ENCODE measurements around the gene TALDO1.

The TALDO1 gene

GRCh38 chr11:704781-705645 is 42.3 kb upstream of the TALDO1 start:
- peaks cover 50 to 57% of the 10 kb centered on the region in 2 donors for H3K4me1 ChIP-seq (ENCODE audit: control insufficient read depth in 1 of 2, insufficient read depth in 2 of 2, low read length in 2 of 2)
- peak overlapping the region; percentile 72 to 77 for H3K9ac ChIP-seq (ENCODE audit: low read depth in 1 of 2, low read length in 2 of 2)
- H3K27me3 ChIP-seq (ENCODE audit: control insufficient read depth in 1 of 2, insufficient read depth in 2 of 2, low read length in 2 of 2): peaks cover 3 to 11% of the 10 kb centered on the region in 2 donors
- peak overlapping the region; percentile 89 for H3K27ac ChIP-seq (ENCODE audit: low read depth, low read length)
- peaks cover 1 to 27% of the 10 kb centered on the region in 2 donors for H3K36me3 ChIP-seq (ENCODE audit: control insufficient read depth in 1 of 2, insufficient read depth in 2 of 2, low read length in 2 of 2)
- peak overlapping the region; percentile 53 to 62 for H3K4me3 ChIP-seq (ENCODE audit: low read depth in 1 of 2, low read length in 2 of 2)
- H3K9me3 ChIP-seq (ENCODE audit: control insufficient read depth in 1 of 2, low read length in 2 of 2): no peaks in the 10 kb centered on the region

DNA sequence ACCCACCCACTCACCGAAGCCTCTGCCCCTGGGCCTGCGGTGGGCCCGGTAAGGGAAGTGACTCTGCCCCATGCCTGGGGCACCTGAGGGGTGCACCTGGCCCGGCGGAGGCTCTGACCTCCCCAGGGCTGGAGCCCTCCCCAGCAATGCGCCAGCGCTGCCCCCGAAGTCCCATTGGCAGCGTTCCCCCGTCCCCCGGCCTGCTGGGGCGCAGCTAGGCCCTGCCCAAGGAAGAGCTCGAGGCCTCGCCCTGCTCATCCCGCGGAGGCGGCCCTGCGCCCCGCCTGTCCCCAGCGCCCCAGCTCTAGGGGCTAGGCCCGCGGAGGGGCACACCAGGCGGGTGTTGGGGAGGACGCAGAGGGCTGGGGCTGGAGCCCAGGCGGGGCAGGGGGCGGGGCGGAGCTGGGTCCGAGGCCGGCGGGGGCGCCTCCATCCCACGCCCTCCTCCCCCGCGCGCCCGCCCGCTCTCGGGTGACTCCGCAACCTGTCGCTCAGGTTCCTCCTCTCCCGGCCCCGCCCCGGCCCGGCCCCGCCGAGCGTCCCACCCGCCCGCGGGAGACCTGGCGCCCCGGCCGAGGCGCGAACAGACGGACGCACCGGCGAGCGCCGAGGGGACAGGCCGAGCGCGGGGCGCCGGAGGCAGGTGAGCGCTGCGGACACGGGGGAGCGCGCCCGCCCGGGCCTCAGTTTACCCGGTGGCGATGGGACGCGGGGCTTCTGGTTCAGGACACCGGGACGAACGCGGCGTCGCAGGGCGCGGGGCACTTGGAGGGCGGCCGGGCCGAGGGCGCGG is 41.4 kb upstream of the TALDO1 start, which contains the start of gene EPS8L2:
EPS8L2 (plus strand) TSS at position 586 of the 793 bp plus-strand sequence. CDS start 3,177 bp downstream, outside the sequence.
- Histone ChIP-seq H3K27me3 (ENCODE audit: control insufficient read depth in 1 of 2, insufficient read depth in 2 of 2, low read length in 2 of 2) (peaks cover 4 to 11% of the 10 kb centered on the region in 2 donors), H3K4me1 (ENCODE audit: control insufficient read depth in 1 of 2, insufficient read depth in 2 of 2, low read length in 2 of 2) (peaks cover 54 to 64% of the 10 kb centered on the region in 2 donors), H3K9ac (ENCODE audit: low read depth in 1 of 2, low read length in 2 of 2) (peak within 1 kb of the TSS; percentile 74 to 94), H3K27ac (ENCODE audit: low read depth, low read length) (peak within 1 kb of the TSS; percentile 89), H3K9me3 (ENCODE audit: control insufficient read depth in 1 of 2, low read length in 2 of 2) (no peaks in the 10 kb centered on the region), H3K4me3 (ENCODE audit: low read depth in 1 of 2, low read length in 2 of 2) (peak within 1 kb of the TSS; percentile 78 to 85), H3K36me3 (ENCODE audit: control insufficient read depth in 1 of 2, insufficient read depth in 2 of 2, low read length in 2 of 2) (peaks cover 0 to 21% of the 10 kb centered on the region in 2 donors)

DNA sequence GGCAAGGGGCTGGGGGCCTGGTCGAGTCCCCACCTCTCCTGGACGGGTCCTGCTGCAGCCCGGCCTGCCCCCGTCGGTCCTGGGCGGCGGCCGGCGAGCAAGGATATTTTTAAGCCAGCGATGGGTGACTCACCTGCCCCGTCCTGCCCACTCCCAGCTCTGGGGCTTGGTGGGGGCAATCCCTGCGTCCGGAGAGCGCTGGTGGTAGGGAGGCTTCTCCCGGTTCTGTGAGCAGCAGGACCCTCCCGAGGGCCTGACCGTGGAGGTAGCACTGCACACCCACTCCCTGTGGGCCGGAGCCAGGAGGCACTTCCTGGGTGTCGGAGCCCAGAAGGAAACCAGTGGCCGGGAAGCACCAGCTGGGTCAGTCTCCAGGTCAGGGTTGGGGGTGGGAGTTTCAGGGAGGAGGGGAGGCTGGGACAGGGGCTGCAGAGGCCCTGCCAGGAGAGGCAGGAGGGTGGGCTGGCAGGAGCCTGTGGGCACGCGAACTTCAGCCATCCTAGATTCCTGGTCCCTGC is 40.8 kb upstream of the TALDO1 start:
- Histone ChIP-seq H3K9ac (ENCODE audit: low read depth in 1 of 2, low read length in 2 of 2) (peak overlapping the region; percentile 74 to 94), H3K27me3 (ENCODE audit: control insufficient read depth in 1 of 2, insufficient read depth in 2 of 2, low read length in 2 of 2) (peaks cover 4 to 11% of the 10 kb centered on the region in 2 donors), H3K27ac (ENCODE audit: low read depth, low read length) (peak overlapping the region; percentile 80), H3K4me3 (ENCODE audit: low read depth in 1 of 2, low read length in 2 of 2) (peak overlapping the region; percentile 78 to 85), H3K9me3 (ENCODE audit: control insufficient read depth in 1 of 2, low read length in 2 of 2) (no peaks in the 10 kb centered on the region), H3K4me1 (ENCODE audit: control insufficient read depth in 1 of 2, insufficient read depth in 2 of 2, low read length in 2 of 2) (peaks cover 54 to 64% of the 10 kb centered on the region in 2 donors), H3K36me3 (ENCODE audit: control insufficient read depth in 1 of 2, insufficient read depth in 2 of 2, low read length in 2 of 2) (peaks cover 0 to 21% of the 10 kb centered on the region in 2 donors)

DNA sequence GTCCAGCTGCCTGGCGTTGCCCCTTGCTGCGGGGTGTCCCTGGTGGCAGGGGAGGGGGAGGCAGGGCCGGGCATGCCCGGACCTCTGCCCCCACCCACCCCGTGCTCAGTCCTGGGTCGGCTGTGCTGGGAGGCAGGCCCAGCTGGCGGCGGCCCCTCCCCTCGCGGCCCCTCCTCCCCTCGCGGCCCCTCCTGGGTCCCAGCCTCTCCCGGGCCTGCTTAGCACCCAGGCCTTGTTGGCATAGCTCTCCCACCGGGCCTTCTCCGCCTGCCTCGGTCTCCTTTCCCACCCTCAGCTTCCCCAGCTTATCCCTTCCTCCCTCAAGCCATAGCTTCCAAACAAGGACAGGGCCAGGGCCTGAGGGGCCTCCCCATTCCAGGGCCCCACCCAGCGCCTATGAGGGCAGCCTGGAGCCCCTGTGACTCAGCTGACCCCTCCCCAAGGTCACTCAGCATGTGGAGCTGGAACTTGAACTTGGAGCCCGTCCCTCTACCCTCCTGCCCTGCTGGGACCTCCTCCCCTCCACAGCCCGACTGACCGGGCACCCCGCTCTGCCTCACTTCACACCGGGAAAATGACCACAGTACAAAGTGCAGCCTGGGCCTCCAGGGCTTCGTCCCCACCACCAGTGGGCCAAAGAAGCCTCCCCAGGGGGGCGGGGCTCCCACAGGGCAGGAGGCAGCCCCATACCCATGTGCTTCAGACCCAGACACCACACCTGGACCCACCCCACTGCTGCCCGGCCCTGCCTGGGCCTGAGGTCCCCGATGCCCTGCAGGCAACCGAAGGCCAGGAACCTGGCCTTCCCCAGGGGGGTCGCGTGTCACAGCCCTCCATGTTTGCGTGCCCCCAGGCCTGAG is 40.1 kb upstream of the TALDO1 start:
- H3K27ac ChIP-seq (ENCODE audit: low read depth, low read length): peak overlapping the region; percentile 80
- H3K36me3 ChIP-seq (ENCODE audit: control insufficient read depth in 1 of 2, insufficient read depth in 2 of 2, low read length in 2 of 2): peaks cover 0 to 16% of the 10 kb centered on the region in 2 donors
- no peaks in the 10 kb centered on the region for H3K9me3 ChIP-seq (ENCODE audit: control insufficient read depth in 1 of 2, low read length in 2 of 2)
- H3K4me1 ChIP-seq (ENCODE audit: control insufficient read depth in 1 of 2, insufficient read depth in 2 of 2, low read length in 2 of 2): peaks cover 54 to 64% of the 10 kb centered on the region in 2 donors
- peak overlapping the region; percentile 78 to 85 for H3K4me3 ChIP-seq (ENCODE audit: low read depth in 1 of 2, low read length in 2 of 2)
- H3K9ac ChIP-seq (ENCODE audit: low read depth in 1 of 2, low read length in 2 of 2): peak overlapping the region; percentile 74 to 94
- H3K27me3 ChIP-seq (ENCODE audit: control insufficient read depth in 1 of 2, insufficient read depth in 2 of 2, low read length in 2 of 2): peaks cover 4 to 11% of the 10 kb centered on the region in 2 donors

- Histone ChIP-seq H3K9me3 (ENCODE audit: control insufficient read depth in 1 of 2, low read length in 2 of 2) (no peaks in the 10 kb centered on the region), H3K27me3 (ENCODE audit: control insufficient read depth in 1 of 2, insufficient read depth in 2 of 2, low read length in 2 of 2) (peaks cover 4 to 11% of the 10 kb centered on the region in 2 donors), H3K4me1 (ENCODE audit: control insufficient read depth in 1 of 2, insufficient read depth in 2 of 2, low read length in 2 of 2) (peaks cover 53 to 67% of the 10 kb centered on the region in 2 donors), H3K9ac (ENCODE audit: low read depth in 1 of 2, low read length in 2 of 2) (peak overlapping the region; percentile 35 to 94), H3K27ac (ENCODE audit: low read depth, low read length) (peak overlapping the region; percentile 80), H3K36me3 (ENCODE audit: control insufficient read depth in 1 of 2, insufficient read depth in 2 of 2, low read length in 2 of 2) (peaks cover 0 to 10% of the 10 kb centered on the region in 2 donors), H3K4me3 (ENCODE audit: low read depth in 1 of 2, low read length in 2 of 2) (peak overlapping the region; percentile 78 to 85)
Observed at GRCh38 chr11:707817-708420, 39.3 kb upstream of the TALDO1 start.

GRCh38 chr11:708511-708910 is 38.8 kb upstream of the TALDO1 start:
- Histone ChIP-seq H3K4me1 (ENCODE audit: control insufficient read depth in 1 of 2, insufficient read depth in 2 of 2, low read length in 2 of 2) (peaks cover 50 to 66% of the 10 kb centered on the region in 2 donors), H3K27me3 (ENCODE audit: control insufficient read depth in 1 of 2, insufficient read depth in 2 of 2, low read length in 2 of 2) (peaks cover 4 to 11% of the 10 kb centered on the region in 2 donors), H3K27ac (ENCODE audit: low read depth, low read length) (peak overlapping the region; percentile 42), H3K36me3 (ENCODE audit: control insufficient read depth in 1 of 2, insufficient read depth in 2 of 2, low read length in 2 of 2) (peaks cover 0 to 4% of the 10 kb centered on the region in 2 donors), H3K9ac (ENCODE audit: low read depth in 1 of 2, low read length in 2 of 2) (peak overlapping the region; percentile 35 to 94), H3K4me3 (ENCODE audit: low read depth in 1 of 2, low read length in 2 of 2) (peak overlapping the region; percentile 78 to 85), H3K9me3 (ENCODE audit: control insufficient read depth in 1 of 2, low read length in 2 of 2) (no peaks in the 10 kb centered on the region)

DNA sequence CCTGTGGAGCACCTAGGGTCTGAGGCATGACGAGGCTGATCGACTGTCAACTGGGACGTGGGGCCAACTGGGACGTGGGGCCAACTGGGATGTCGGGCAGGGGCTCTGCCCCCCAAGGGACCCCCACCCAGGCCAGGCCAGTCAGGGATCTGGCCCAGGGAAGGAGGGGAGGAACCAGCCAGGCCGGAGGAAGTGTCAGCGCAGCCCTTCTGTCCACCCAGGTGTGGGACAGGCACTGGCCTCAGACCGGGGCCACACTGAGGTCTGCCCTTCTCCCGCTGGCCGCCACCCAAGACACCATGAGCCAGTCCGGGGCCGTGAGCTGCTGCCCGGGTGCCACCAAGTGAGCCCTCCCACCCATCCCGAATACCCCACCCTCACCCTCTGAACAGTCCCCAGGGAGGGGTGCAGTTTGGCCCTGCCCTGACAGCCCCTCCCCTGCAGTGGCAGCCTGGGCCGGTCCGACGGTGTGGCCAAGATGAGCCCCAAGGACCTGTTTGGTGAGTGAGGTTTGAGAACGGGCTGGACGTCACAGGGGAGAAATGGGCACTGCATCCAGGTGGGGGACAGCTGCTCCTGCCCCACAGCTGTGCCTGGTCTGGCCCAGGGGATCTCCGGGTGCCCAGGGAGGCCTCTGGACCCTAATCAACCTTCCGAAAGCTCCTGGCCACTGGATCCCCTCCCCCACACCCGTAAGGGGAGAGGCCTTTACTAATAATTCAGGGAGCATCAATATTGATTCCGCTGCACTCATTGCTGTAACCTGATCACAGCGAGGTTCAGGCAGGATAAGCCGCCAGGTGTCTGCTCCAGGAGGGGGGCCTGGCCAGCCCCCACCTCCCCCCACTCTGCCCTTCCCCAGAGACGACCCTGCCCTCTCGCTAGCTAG is 37.9 kb upstream of the TALDO1 start:
- no peaks in the 10 kb centered on the region for H3K36me3 ChIP-seq (ENCODE audit: control insufficient read depth in 1 of 2, insufficient read depth in 2 of 2, low read length in 2 of 2)
- H3K4me1 ChIP-seq (ENCODE audit: control insufficient read depth in 1 of 2, insufficient read depth in 2 of 2, low read length in 2 of 2): peaks cover 42 to 57% of the 10 kb centered on the region in 2 donors
- no peak overlapping the region for H3K9ac ChIP-seq (ENCODE audit: low read depth in 1 of 2, low read length in 2 of 2)
- peaks cover 4 to 11% of the 10 kb centered on the region in 2 donors for H3K27me3 ChIP-seq (ENCODE audit: control insufficient read depth in 1 of 2, insufficient read depth in 2 of 2, low read length in 2 of 2)
- H3K27ac ChIP-seq (ENCODE audit: low read depth, low read length): peak overlapping the region; percentile 59
- H3K9me3 ChIP-seq (ENCODE audit: control insufficient read depth in 1 of 2, low read length in 2 of 2): no peaks in the 10 kb centered on the region
- H3K4me3 ChIP-seq (ENCODE audit: low read depth in 1 of 2, low read length in 2 of 2): peak overlapping the region in 1 of 2 donors; percentile 19

GRCh38 chr11:714436-714835 is 32.8 kb upstream of the TALDO1 start:
- no peaks in the 10 kb centered on the region for H3K9me3 ChIP-seq (ENCODE audit: control insufficient read depth in 1 of 2, low read length in 2 of 2)
- no peak overlapping the region for H3K27ac ChIP-seq (ENCODE audit: low read depth, low read length)
- H3K27me3 ChIP-seq (ENCODE audit: control insufficient read depth in 1 of 2, insufficient read depth in 2 of 2, low read length in 2 of 2): peaks cover 0 to 4% of the 10 kb centered on the region in 2 donors
- H3K36me3 ChIP-seq (ENCODE audit: control insufficient read depth in 1 of 2, insufficient read depth in 2 of 2, low read length in 2 of 2): no peaks in the 10 kb centered on the region
- no peak overlapping the region for H3K4me3 ChIP-seq (ENCODE audit: low read depth in 1 of 2, low read length in 2 of 2)
- H3K4me1 ChIP-seq (ENCODE audit: control insufficient read depth in 1 of 2, insufficient read depth in 2 of 2, low read length in 2 of 2): peaks cover 17 to 24% of the 10 kb centered on the region in 2 donors
- H3K9ac ChIP-seq (ENCODE audit: low read depth in 1 of 2, low read length in 2 of 2): no peak overlapping the region

All from duodenal mucosa (tissue), 2 donors.